Ascending aorta (tissue), 2 donors: Measurements from ENCODE around the gene MYO1E. TPM values are rescaled to one million over a fixed set of nuclear protein-coding genes. Genes with fewer than 3 reads are reported as not detected.

Source experiments
- DNase-seq, 2 donors: peaks; one replicate each; pipeline ENCODE4 v3.0.0-alpha.2; 2019; ENCODE audit warnings: low spot score in 2 of 2
- H3K27ac ChIP-seq, 2 donors: fragments of 200-600 bp; sonication (generic); one replicate each; pipeline ENCODE4 v1.5.1; 2016 to 2017; ENCODE audit warnings: mild to moderate bottlenecking in 1 of 2
- H3K27me3 ChIP-seq: fragments of 200-600 bp; sonication (generic); one replicate; pipeline ENCODE4 v1.5.1; 2017
- H3K36me3 ChIP-seq, 2 donors: fragments of 200-600 bp; sonication (generic); one replicate each; pipeline ENCODE4 v1.5.1; 2016
- H3K4me1 ChIP-seq, 2 donors: fragments of 200-600 bp; sonication (generic); one replicate each; pipeline ENCODE4 v1.5.1; 2016 to 2017; ENCODE audit warnings: mild to moderate bottlenecking in 1 of 2
- H3K4me3 ChIP-seq, 2 donors: fragments of 200-600 bp; sonication (generic); one replicate each; pipeline ENCODE4 v1.5.1; 2016 to 2017; ENCODE audit warnings: mild to moderate bottlenecking in 1 of 2
- H3K9me3 ChIP-seq, 2 donors: fragments of 200-600 bp; sonication (generic); one replicate each; pipeline ENCODE4 v1.5.1; 2016
- intact Hi-C: fragments of 100-400 bp; cut with DNase I; formaldehyde crosslinking; loops from one replicate; pipeline ENCODE4 v1.15.1; 2023
- total RNA-seq: library from RNA; depleted of rRNA; stranded (reverse); fragments of >200 nt; gene quantifications from one replicate; pipeline ENCODE4 v1.1.0, GENCODE V29; 2016
- TF ChIP-seq, protein P1 (sequence below), 3 experiments: fragments of 200-600 bp in 2 of 3; fragments of 450-650 bp in 1 of 3; sonication (generic) in 2 of 3; IDR thresholded peaks; one replicate each; pipeline ENCODE4 v1.5.1; 2016 to 2019; ENCODE audit warnings: antibody characterized with exemption in 3 of 3, mild to moderate bottlenecking in 1 of 3, moderate library complexity in 1 of 3

MYO1E gene
- total RNA-seq, 1 donor from 2014 or later = 48.0 TPM

DNA sequence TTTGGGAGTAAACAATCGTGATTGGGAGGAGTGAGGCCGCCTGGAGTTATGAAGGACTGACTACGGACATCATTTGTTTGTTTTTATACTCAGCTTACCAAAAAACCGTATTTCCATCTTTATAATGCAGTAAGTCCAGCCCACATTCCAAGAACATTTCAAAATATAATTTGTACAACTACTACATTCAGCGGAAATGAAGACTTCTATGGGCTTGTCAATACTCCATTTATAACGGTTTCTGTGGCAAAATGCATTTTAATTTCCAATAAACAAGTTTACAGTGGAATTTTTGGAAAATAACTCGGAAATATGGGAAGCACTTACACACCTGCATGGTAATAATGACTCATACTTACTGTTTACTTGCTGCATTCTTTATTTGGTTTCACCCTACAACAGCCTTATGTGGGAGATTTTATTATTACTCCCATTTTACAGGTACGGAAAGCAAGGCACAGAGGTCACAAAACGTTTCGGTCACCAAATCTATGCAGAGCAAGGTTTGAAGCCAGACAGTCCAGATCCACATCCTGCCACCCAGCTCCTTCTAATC is 103.7 kb downstream of the MYO1E start:
- DNase-seq = no peak
- TF ChIP-seq, protein P1, sequence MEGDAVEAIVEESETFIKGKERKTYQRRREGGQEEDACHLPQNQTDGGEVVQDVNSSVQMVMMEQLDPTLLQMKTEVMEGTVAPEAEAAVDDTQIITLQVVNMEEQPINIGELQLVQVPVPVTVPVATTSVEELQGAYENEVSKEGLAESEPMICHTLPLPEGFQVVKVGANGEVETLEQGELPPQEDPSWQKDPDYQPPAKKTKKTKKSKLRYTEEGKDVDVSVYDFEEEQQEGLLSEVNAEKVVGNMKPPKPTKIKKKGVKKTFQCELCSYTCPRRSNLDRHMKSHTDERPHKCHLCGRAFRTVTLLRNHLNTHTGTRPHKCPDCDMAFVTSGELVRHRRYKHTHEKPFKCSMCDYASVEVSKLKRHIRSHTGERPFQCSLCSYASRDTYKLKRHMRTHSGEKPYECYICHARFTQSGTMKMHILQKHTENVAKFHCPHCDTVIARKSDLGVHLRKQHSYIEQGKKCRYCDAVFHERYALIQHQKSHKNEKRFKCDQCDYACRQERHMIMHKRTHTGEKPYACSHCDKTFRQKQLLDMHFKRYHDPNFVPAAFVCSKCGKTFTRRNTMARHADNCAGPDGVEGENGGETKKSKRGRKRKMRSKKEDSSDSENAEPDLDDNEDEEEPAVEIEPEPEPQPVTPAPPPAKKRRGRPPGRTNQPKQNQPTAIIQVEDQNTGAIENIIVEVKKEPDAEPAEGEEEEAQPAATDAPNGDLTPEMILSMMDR (IDR thresholded peaks at IDR 0.05) = no peak
- no peak overlapping the region for H3K27ac ChIP-seq
- no peaks in the 10 kb centered on the region for H3K4me1 ChIP-seq
- H3K9me3 ChIP-seq = no peaks in the 10 kb centered on the region
- intact Hi-C loops = no loop called here
- H3K27me3 ChIP-seq = no peaks in the 10 kb centered on the region
- peaks cover 0 to 30% of the 10 kb centered on the region in 2 donors for H3K36me3 ChIP-seq
- no peak overlapping the region for H3K4me3 ChIP-seq

DNA sequence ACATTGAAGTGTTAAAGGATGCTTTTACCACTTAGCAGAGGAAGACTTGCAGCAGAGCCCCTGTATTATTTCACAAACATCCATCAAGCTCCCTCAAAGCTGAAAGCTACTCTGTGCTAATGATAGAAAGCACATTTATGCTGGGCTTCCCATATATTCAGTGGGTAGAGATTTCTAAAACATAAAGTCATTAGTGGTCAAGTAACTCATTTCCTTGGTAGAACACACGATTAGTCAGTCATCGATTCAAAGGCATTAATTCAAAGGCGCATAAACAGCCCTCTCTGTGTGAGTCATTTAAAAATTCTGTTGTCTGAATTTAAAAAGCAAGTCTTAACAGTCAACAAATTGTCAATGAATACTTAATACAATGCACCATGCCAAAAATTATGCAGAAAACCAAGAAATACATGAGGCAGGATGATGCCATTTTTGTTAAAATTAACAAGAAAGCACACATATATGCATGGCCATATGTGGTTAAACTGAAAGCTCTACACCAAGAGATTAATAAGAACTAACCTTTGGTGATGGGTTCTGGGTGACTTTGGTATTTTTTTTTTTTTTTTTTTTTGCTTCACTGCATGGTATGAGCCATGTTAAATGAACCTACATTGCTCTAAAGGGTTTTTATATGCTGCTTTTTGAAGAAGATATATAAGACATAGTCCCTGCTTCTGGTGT is 104.4 kb downstream of the MYO1E start:
- Histone ChIP-seq H3K4me3 (no peak overlapping the region), H3K27ac (no peak overlapping the region), H3K27me3 (no peaks in the 10 kb centered on the region), H3K9me3 (no peaks in the 10 kb centered on the region), H3K36me3 (peaks cover 0 to 30% of the 10 kb centered on the region in 2 donors), H3K4me1 (no peaks in the 10 kb centered on the region)
- DNase-seq = no peak
- TF ChIP-seq, protein P1 (IDR thresholded peaks at IDR 0.05) = no peak
- intact Hi-C loops = no loop called here

DNA sequence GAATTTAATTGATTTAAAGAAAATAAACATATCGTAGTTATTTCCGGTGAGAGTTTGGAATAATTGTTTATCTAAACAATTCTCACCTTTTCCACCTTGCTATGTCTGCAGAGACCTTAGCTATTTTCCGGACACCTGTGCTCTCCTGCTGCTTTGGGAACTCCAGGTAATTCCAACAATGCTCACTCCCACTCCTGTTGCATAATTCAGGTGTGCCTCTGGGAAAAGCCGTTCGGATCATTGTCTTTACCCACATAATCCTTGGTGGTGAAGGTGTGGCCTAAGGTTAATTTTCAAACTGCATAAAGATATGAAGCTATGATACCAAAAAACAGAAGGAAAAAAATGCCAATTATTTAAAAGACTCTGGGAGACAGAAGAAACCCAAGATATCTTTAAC is 106.6 kb downstream of the MYO1E start:
- H3K27ac ChIP-seq = no peak overlapping the region
- no peaks in the 10 kb centered on the region for H3K4me1 ChIP-seq
- no peaks in the 10 kb centered on the region for H3K27me3 ChIP-seq
- DNase-seq = no peak
- intact Hi-C loops = no loop called here
- H3K4me3 ChIP-seq = no peak overlapping the region
- no peaks in the 10 kb centered on the region for H3K9me3 ChIP-seq
- TF ChIP-seq, protein P1 (IDR thresholded peaks at IDR 0.05) = no peak
- H3K36me3 ChIP-seq = peaks cover 4 to 21% of the 10 kb centered on the region in 2 donors

DNA sequence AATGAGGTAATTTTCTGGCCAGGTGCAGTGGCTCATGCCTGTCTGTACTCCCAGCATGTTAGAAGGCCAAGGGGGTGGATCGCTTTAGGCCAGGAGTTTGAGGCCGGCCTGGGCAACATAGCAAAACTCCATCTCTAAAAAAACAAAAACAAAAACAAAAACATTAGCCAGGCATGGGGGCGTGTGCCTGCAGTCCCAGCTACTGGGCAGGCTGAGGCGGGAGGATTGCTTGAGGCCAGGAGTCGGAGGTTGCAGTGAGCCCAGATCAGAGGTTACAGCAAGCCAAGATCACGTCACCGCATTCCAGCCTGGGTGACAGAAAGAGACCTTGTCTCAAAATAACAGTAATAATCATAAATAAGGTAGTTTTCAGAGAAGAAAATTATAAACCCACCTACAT is 110.4 kb downstream of the MYO1E start:
- DNase-seq = no peak
- TF ChIP-seq, protein P1 (IDR thresholded peaks at IDR 0.05) = no peak
- intact Hi-C loops = no loop called here
- no peaks in the 10 kb centered on the region for H3K9me3 ChIP-seq
- H3K27ac ChIP-seq = no peak overlapping the region
- H3K27me3 ChIP-seq = no peaks in the 10 kb centered on the region
- H3K4me3 ChIP-seq = no peak overlapping the region
- H3K36me3 ChIP-seq = peaks cover 11 to 13% of the 10 kb centered on the region in 2 donors
- no peaks in the 10 kb centered on the region for H3K4me1 ChIP-seq

DNA sequence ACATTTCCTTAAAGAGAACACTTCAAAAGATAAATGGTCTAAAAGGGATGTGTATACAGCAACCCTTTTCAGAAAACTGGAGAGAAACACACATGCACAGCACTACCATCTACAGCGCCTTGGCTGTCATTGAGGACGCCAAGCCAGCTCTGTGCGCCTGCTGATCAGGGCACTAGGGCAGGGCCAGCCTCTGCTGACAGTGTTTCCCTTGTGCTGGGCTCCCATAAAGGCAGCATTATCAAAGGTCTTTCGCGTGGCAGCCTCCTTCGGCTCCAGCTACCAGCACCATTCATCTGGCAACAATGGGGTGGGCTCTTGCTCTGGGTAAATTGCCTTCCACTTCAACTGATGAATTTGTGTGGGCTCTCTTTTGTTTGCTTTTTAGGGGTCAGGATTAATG is 112.6 kb downstream of the MYO1E start:
- peaks cover 13 to 33% of the 10 kb centered on the region in 2 donors for H3K36me3 ChIP-seq
- H3K27me3 ChIP-seq = no peaks in the 10 kb centered on the region
- no peak for DNase-seq
- no peaks in the 10 kb centered on the region for H3K4me1 ChIP-seq
- intact Hi-C loops = no loop called here
- H3K4me3 ChIP-seq = no peak overlapping the region
- TF ChIP-seq, protein P1 (IDR thresholded peaks at IDR 0.05) = no peak
- no peak overlapping the region for H3K27ac ChIP-seq
- no peaks in the 10 kb centered on the region for H3K9me3 ChIP-seq
